Caco-2 (cell line): Measurements from ENCODE around the gene NPAS3. TPM values are rescaled to one million over a fixed set of nuclear protein-coding genes. Genes with fewer than 3 reads are reported as not detected.

Source experiments
- BruUV-seq: library from RNA; stranded (reverse); fragments of 400-500 nt; replicated peaks from 2 replicates; lab custom pipeline; 2021; lab: Mats Ljungman, UMichigan
- CTCF ChIA-PET: fragments of 300-600 bp; sonication (Branson Sonifier 250); formaldehyde crosslinking; loops from one replicate; lab custom pipeline; 2022; ENCODE audit warnings: antibody characterized with exemption; lab: Charles Lee
- POLR2A ChIA-PET: fragments of 300-600 bp; sonication (Branson Sonifier 250); formaldehyde crosslinking; loops from one replicate; lab custom pipeline; 2022; ENCODE audit warnings: antibody characterized with exemption; lab: Charles Lee
- DNase-seq, 2 experiments: peaks; one replicate each; pipeline versions ENCODE4 v3.0.0 to v3.0.0-alpha.2; 2020 to 2022
- H3K27me3 ChIP-seq: replicated peaks from 2 replicates; pipeline ENCODE4 v1.6.0; 2011; ENCODE audit warnings: low read length; ENCODE audit not compliant: control insufficient read depth, insufficient read depth
- H3K36me3 ChIP-seq: 2 replicates; pipeline ENCODE4 v1.5.1; 2011; ENCODE audit warnings: low read length; ENCODE audit not compliant: control insufficient read depth, insufficient read depth
- H3K4me1 ChIP-seq: fragments of 250-450 bp; sonication (Bioruptor Pico); 2 replicates; pipeline ENCODE4 v1.5.1; 2020; ENCODE audit warnings: mild to moderate bottlenecking
- H3K4me3 ChIP-seq: 2 replicates; pipeline ENCODE4 v1.5.1; 2011; ENCODE audit warnings: low read depth, mild to moderate bottlenecking, control low read depth, low read length
- H3K9me3 ChIP-seq: fragments of 250-450 bp; sonication (Bioruptor Pico); 2 replicates; pipeline ENCODE4 v1.5.1; 2020; ENCODE audit warnings: mild to moderate bottlenecking, moderate library complexity
- H3K27ac Mint-ChIP-seq: one replicate; pipeline ENCODE4 v1.8.0; 2022; ENCODE audit warnings: mixed read lengths; ENCODE audit not compliant: unreplicated experiment
- H3K27me3 Mint-ChIP-seq: one replicate; pipeline ENCODE4 v1.8.0; 2022; ENCODE audit warnings: mixed read lengths; ENCODE audit not compliant: insufficient read depth, unreplicated experiment
- H3K36me3 Mint-ChIP-seq: one replicate; pipeline ENCODE4 v1.8.0; 2022; ENCODE audit warnings: mild to moderate bottlenecking, mixed read lengths; ENCODE audit not compliant: insufficient read depth, unreplicated experiment
- H3K4me1 Mint-ChIP-seq: one replicate; pipeline ENCODE4 v1.8.0; 2022; ENCODE audit warnings: low read depth, mixed read lengths; ENCODE audit not compliant: unreplicated experiment
- H3K4me3 Mint-ChIP-seq: one replicate; pipeline ENCODE4 v1.8.0; 2022; ENCODE audit warnings: mild to moderate bottlenecking, moderate library complexity, mixed read lengths; ENCODE audit not compliant: unreplicated experiment
- H3K9me3 Mint-ChIP-seq: one replicate; pipeline ENCODE4 v1.8.0; 2022; ENCODE audit warnings: mixed read lengths; ENCODE audit not compliant: unreplicated experiment
- intact Hi-C: fragments of 100-400 bp; cut with micrococcal nuclease; formaldehyde crosslinking; loops from one replicate; pipeline ENCODE4 v1.10.0; 2022; ENCODE audit not compliant: unreplicated experiment
- total RNA-seq: library from RNA; stranded (reverse); gene quantifications from 2 replicates; pipeline ENCODE4 v1.2.3, GENCODE V29; 2022
- TF ChIP-seq, protein P1 (sequence below), 2 experiments: fragments of 200-600 bp in 1 of 2; IDR thresholded peaks; 1 replicate in 1 of 2; 2 replicates in 1 of 2; pipeline versions ENCODE4 v1.5.1 to v1.8.0; 2011 to 2022; ENCODE audit warnings: antibody characterized with exemption in 1 of 2, control low read depth in 1 of 2, inconsistent platforms in 1 of 2, low read depth in 1 of 2, low read length in 1 of 2, mild to moderate bottlenecking in 1 of 2, moderate library complexity in 1 of 2; ENCODE audit not compliant: insufficient read depth in 1 of 2, severe bottlenecking in 1 of 2, unreplicated experiment in 1 of 2

NPAS3 gene
- total RNA-seq, 1 experiment from 2014 or later, result not detected

DNA sequence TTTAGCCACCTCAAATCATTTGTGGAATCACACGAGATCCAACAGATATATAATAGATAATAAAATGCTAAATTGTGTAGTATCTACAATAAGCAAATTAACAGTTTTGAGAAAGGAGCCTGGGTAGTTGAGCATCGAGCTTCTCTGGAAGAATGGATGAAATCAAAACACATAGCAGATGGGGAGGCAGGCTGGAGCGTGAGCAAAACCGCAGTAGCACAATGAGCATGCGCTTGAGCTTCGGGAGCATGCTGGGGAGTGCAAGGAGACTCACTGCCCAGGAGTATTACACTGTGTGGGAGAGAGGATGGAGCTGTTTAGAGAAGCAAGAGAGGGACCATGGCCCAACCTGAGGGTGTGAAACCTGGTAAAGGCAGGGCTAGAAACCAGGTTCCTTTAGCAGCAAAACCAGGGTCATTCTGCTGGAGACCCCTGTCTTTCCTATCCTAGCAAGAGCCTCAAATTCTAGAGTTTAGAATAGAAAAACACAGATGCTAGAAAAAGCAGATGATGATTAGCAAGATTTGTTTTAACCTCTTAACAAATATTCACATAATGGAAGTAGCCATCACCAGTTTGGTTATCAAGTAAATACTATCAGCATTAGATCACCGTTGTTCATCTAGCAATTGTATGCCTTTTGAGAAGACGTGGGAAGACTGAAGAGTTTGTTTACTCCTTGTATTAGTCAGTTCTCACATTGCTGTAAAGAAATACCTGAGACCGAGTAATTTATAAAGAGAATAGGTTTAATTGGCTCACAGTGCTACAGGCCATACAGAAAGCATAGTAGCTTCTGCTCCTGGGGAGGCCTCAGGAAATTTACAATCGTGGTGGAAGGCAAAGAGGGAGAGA lies 527.4 kb downstream of the NPAS3 start:
- Histone ChIP-seq H3K9me3 (no peaks in the 10 kb centered on the region), H3K27me3 (no peaks in the 10 kb centered on the region), H3K4me3 (no peak overlapping the region), H3K4me1 (no peaks in the 10 kb centered on the region), H3K36me3 (no peaks in the 10 kb centered on the region)
- DNase-seq, result no peak
- ChIA-PET CTCF (no interaction called here), POLR2A (no interaction called here)
- intact Hi-C loops, result no loop called here
- Mint-ChIP-seq H3K36me3 (no peaks in the 10 kb centered on the region), H3K4me1 (no peaks in the 10 kb centered on the region), H3K9me3 (no peaks in the 10 kb centered on the region), H3K27me3 (peaks cover 5% of the 10 kb centered on the region), H3K4me3 (no peak overlapping the region), H3K27ac (no peak overlapping the region)
- BruUV-seq, result no TSS peak
- TF ChIP-seq, protein P1, sequence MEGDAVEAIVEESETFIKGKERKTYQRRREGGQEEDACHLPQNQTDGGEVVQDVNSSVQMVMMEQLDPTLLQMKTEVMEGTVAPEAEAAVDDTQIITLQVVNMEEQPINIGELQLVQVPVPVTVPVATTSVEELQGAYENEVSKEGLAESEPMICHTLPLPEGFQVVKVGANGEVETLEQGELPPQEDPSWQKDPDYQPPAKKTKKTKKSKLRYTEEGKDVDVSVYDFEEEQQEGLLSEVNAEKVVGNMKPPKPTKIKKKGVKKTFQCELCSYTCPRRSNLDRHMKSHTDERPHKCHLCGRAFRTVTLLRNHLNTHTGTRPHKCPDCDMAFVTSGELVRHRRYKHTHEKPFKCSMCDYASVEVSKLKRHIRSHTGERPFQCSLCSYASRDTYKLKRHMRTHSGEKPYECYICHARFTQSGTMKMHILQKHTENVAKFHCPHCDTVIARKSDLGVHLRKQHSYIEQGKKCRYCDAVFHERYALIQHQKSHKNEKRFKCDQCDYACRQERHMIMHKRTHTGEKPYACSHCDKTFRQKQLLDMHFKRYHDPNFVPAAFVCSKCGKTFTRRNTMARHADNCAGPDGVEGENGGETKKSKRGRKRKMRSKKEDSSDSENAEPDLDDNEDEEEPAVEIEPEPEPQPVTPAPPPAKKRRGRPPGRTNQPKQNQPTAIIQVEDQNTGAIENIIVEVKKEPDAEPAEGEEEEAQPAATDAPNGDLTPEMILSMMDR (IDR thresholded peaks at IDR 0.05; ENCODE audit: insufficient read depth in 1 of 2, low read depth in 1 of 2, low read length in 1 of 2, severe bottlenecking in 1 of 2, unreplicated experiment in 1 of 2), result no peak

DNA sequence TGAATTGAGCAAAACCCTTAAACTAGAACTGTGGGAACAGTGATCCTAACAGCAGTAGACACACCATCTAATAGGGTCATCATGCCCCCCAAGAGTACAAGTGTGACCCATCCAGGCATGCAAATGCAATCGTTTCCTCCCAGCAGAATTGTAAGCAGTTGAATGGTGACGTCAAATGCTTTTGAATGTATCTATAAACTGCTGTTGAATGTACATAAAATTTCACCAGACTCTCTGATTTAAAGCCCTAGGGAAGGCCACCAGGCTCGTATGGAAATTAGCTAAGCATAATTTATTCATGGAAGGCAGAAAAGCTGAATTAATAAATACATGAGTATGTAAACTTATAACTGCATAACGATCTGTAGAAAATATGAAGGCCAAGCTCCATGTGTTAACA lies 529.3 kb downstream of the NPAS3 start:
- Histone ChIP-seq H3K9me3 (no peaks in the 10 kb centered on the region), H3K36me3 (no peaks in the 10 kb centered on the region), H3K4me3 (no peak overlapping the region), H3K27me3 (no peaks in the 10 kb centered on the region), H3K4me1 (no peaks in the 10 kb centered on the region)
- intact Hi-C loops, result no loop called here
- TF ChIP-seq, protein P1 (IDR thresholded peaks at IDR 0.05; ENCODE audit: insufficient read depth in 1 of 2, low read depth in 1 of 2, low read length in 1 of 2, severe bottlenecking in 1 of 2, unreplicated experiment in 1 of 2), result no peak
- no peak for DNase-seq
- Mint-ChIP-seq H3K9me3 (no peaks in the 10 kb centered on the region), H3K27ac (no peak overlapping the region), H3K4me1 (no peaks in the 10 kb centered on the region), H3K4me3 (no peak overlapping the region), H3K27me3 (peaks cover 9% of the 10 kb centered on the region), H3K36me3 (no peaks in the 10 kb centered on the region)
- BruUV-seq, result no TSS peak
- CTCF ChIA-PET, result no interaction called here
- POLR2A ChIA-PET, result no interaction called here

DNA sequence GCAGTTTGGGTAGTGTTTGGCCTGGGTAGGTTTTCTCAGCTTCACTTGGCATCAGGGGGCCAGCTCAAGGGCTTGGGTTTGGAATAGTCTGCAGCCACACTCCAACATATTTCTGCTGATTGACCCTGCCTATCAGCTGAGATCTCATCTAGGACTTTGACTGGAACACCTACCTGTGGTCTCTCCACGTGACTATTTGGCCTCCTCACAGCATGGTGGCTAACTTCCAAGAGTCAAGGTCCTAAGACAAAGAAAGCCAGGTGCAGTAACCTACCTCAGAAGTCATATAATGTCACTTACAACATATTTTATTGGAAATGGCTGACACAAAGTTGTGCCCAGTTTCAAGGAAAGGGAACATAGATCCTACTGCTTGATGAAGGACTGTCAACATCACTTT lies 531.2 kb downstream of the NPAS3 start:
- Histone ChIP-seq H3K27me3 (no peaks in the 10 kb centered on the region), H3K4me1 (no peaks in the 10 kb centered on the region), H3K9me3 (no peaks in the 10 kb centered on the region), H3K4me3 (no peak overlapping the region), H3K36me3 (no peaks in the 10 kb centered on the region)
- Mint-ChIP-seq H3K9me3 (no peaks in the 10 kb centered on the region), H3K4me1 (no peaks in the 10 kb centered on the region), H3K27me3 (peaks cover 15% of the 10 kb centered on the region), H3K27ac (no peak overlapping the region), H3K36me3 (no peaks in the 10 kb centered on the region), H3K4me3 (no peak overlapping the region)
- ChIA-PET POLR2A (no interaction called here), CTCF (no interaction called here)
- TF ChIP-seq, protein P1 (IDR thresholded peaks at IDR 0.05; ENCODE audit: insufficient read depth in 1 of 2, low read depth in 1 of 2, low read length in 1 of 2, severe bottlenecking in 1 of 2, unreplicated experiment in 1 of 2), result no peak
- no peak for DNase-seq
- no TSS peak for BruUV-seq
- intact Hi-C loops, result no loop called here
